GM19372 (cell line): ENCODE data around the gene TMEM156.
"Not testable (repeated sequence)": the region's sequence is repeated elsewhere in the genome, so short reads cannot be mapped to it uniquely, and the experiment has no call there.

Experiments used
- ATAC-seq: cut with Tn5 transposase; IDR thresholded peaks from one replicate; pipeline ENCODE4 v1.9.1; 2021; ENCODE audit warnings: mild to moderate bottlenecking, low read depth, moderate library complexity; ENCODE audit not compliant: unreplicated experiment

TMEM156 gene

DNA sequence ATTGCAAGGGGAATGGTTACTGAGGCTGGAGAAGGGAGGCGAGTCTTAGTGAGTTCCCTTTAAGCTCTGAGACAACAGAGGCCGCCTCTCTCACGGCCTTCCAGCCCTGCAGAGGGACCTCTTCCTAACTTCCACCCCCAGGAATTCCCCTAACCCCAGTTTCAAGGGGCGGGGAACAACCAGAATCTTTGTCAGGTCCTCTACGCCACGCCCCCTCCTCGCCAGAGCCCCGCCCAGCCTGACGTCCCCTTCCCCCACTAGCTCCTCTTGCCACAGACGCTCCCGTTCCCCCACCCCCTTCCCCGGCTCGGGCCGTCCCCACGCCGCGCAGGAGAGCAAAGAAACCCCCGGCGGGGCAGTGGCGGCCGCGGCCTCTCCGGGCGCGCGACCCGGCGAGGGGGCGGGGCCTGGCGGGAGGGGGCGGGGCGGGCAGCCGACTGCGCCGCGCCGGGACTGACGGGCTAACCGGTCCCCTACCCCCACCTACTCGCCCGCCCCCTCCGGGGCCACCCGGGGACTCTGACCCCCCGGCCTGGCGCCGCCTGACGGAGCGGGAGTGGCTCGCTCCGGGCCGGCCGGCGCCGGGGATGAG, 12.3 kb upstream of the TMEM156 start:
- ATAC-seq = peak; percentile 65

DNA sequence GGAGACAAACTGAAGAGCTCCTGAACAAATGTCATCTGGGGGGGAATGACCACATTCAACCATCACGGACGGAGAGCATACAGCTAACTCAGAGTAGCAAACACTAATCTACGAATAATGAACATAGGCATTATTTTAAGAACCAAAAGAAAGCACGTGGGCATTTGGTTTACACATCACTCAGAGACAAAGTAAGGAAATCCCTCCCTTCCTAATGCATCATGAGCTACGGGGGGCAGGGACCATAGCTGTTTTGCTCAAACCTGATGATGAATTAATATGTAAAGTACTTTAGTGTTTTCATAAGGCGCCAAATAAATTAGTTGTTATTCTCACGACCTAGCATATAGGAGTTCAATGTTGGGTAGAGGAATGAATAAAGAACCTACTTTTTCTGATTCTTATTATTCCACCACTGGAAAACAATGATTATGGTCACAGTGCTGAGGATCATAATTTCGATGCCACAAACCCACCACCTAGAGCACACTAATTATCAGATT, 11.7 kb upstream of the TMEM156 start:
- ATAC-seq = no peak

DNA sequence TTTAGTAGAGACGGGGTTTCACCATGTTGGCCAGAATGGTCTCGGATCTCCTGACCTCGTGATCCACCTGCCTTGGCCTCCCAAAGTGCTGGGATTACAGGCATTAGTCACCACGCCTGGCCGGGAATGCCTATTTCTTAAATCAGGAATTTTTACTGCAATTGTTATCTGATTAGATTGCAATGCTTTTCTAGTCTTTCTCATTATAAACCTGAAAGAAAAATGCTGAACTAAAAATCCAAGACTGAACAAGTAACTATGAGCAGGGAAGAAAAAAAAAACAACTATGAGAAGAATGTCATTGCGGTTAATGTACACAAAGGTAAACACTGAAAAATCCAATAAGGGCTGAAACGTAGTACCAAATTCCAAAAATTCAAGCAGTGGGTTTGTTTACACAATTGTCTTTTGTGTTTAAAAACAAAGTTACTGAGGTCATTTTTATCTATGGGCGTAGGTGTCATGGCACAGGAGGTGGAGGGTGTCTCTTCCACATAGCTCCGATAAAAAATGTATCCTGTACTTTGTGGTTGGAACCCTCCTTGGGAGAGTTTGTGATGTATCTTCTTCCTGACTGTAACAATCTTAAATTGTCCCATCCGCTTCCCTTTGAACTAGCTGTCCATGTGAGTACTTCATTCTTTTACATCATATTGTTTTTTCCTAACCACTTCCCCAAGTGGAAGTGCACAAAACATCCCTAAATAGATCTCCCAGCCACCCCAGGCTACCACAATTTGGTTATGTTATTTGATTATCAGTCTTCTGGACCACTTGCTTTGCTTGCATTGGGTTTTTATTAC, 11.1 kb upstream of the TMEM156 start:
- no peak for ATAC-seq

DNA sequence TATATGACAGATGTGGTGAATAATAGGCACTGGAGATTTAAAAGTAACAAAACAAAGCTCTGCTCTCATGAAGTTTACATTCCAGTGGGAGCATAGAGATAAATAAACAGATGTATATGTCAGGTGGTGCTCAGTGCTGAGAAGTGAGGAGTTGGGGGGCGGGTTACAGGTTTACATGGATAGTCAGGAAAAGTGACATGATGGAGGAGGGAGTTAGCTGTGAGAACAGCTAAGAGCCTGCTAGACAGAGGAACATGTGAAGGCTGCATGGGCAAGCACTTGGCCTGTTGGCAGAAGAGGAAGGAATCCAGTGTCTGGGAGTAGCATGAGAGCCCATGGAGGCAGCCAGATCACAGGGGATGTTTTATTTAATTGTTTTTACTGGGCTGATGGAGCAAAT, 10.2 kb upstream of the TMEM156 start:
- ATAC-seq = no peak

DNA sequence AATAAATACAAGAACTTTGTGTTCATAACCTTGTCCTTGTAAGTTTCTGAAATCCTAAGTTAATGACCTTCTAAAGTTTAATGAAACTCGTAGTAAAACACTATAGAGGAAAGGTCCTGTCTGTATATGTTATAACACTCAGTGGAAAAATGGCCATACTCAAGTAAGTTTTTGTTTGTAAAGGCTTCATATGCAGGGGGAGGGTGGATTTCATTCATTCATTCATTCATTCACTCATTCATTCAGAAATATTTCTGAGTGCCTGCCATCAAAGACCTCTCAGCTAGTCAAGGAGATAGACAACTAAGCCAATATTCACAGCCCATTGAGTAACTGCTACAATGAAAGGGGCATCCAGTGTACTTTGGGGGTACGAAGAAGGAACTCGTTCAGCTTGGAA, 6.9 kb upstream of the TMEM156 start:
- no peak for ATAC-seq

DNA sequence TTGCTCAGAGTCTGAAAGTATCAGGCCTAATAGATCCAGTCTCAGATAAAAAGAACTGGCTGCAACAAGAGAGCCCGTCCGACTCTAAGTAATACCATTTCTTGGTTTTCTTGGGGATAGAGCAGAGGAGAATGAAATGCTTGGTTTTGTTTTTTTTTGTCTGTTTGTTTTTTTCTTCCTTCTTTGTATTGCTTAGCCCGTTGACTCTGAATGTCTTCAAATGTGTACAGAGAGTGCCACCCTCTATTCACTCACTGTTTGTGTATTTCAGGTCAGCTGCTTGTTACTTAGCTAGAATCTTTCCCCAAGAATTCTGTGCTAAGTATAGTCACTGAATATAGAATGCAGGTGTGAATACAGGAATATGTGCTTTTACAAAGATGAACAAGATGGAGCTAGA, 5.7 kb upstream of the TMEM156 start:
- no peak for ATAC-seq

DNA sequence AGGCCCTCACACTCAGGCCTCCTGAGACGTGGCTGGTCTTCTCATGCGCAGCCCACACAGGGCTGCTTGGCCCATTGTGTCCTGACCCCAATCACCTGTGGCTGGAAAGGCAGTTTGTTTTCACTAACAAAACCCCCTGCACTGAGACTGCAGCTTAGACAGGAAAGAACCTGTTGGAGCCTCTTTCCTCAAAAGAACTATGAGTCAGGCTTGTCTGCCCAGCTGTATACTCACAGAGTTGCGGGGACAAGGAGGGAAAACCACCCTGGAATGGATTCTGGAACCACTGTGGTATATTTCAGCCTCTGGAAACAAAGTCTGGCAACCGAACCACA, 5.2 kb upstream of the TMEM156 start:
- no peak for ATAC-seq

DNA sequence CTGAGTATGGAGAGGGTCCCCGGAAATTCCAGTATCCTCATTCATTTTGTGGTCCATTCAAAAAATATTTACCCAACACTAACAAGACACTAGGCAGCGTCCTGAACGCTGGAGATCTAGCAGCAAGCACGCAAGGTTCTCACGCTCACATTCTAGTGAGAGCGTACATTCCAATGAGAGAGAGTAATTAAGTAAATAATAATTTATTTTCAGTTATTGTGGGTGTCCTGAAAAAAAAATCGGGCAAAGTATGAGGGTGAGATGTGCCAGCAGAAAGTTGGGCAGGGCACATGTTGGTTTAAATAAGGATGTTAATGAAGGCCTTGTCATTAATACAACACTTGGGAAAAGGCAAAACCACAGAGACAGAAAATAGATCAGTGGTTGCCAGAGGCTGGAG, 4.0 kb upstream of the TMEM156 start:
- no peak for ATAC-seq

DNA sequence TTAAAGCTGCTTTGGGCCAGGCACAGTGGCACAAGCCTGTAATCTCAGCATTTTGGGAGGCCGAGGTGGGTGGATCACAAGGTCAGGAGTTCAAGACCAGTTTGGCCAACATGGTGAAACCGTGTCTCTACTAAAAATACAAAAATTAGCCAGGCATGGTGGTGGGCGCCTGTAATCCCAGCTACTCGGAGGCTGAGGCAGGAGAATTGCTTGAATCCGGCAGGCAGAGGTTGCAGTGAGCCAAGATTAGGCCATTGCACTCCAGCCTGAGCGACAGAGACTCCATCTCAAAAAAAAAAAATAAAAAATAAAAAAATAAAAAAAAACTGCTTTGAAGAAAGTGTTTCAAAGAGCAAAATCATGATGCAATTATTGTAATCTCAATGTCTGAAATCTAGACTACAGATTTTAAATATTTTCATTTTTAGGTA, 604 bp downstream of the TMEM156 start:
- ATAC-seq = not testable (repeated sequence)

DNA sequence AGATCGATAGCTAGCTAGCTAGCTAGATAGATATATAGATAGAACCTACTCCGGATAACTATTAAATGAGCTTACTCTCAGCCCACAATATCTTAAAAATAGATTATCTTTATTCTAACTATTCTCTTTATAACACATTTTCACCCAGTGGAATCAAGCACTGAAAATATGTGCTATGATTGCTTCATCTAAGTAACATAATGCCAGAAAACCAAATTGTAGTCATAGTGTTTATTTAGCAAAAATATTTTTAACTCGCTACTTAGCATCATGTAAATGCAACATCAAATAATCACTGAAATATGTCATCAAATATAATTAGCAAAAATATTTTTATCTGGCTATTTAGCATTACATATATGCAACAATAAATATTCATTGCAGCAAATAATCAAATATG, 1.5 kb downstream of the TMEM156 start:
- peak; percentile 10 for ATAC-seq

DNA sequence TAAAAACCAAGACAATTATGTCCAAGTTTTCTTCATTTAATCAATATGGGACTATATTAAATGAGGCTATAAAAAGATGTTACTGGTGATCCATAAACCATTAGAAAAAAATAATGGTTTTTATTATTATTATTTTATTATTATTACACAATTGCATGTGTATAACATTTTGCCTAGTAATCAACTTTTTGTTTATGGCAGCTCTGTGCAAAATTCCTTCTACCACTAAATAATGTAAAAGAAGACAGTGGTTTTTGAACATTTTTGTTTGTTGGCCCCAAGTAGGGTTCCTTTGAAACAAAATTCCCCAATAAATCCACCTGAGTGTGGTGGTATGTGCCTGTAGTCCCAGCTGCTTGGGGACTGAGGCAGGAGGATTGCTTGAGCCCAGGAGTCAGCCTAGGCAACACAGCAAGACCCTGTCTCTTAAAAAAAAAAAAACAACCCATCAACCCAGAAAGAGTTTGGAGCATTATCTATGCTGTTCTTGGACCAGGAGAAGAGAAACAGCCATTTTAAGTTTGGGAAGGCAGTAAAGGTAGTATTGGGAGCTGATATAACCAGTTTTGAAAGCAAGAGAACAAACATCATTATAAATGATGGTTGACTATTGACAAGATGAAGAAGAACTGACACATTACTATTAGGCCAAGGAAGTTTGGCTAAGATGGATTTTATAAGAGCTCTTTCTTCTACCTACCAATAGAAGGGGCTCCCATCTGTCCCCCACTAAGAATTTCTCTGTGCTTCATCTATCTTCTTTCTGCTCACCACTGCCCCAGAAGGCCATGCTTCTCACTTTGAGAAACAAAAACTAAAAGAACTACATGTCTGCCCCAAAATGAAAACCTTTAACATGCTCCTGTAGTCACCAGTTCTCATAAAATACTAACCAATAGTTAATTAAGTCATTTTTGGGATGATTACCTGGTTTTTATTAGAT, 2.2 kb downstream of the TMEM156 start:
- ATAC-seq = peak; percentile 39

DNA sequence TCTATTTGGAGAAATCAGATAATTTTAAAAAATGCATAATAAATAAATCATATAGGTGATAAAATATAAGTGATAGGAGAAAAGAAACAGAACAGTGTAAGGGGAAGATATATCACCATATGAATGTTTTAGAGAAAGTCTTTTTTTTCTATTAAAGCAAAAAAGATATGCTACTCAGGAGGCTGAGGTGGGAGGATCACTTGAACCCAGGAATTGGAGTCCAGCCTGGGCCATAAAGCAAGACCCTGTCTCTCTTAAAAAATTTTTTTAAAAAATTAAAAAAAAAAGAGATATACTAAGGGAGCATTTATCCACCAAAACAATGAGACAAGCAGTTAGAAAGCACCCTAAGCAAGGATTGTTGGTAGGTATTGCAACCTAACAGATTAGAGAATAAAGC, 6.1 kb downstream of the TMEM156 start:
- no peak for ATAC-seq

DNA sequence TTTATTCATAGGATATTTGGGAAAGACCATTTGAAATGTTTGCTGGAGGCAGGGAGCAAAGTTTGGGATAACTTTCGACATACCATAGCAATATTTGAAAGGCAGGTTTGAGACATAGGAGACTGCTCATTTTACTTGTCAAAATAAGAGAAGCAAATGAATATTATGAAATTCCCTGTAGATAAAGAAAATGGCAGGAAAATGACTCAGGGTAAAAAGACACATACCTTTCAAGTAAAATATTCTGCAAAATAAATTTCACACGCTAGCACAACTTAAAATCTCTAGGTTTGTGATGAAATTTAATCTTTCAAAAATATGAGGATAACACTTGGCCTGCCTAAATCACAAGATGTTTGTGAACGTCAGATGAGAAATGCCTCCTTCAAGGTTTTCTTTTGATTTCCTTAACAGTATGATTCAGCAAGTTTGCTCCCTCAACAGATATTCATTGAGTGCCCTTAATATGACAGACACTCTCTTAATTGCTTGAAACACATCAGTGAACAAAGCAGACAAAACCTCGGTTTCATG, 6.6 kb downstream of the TMEM156 start:
- no peak for ATAC-seq

DNA sequence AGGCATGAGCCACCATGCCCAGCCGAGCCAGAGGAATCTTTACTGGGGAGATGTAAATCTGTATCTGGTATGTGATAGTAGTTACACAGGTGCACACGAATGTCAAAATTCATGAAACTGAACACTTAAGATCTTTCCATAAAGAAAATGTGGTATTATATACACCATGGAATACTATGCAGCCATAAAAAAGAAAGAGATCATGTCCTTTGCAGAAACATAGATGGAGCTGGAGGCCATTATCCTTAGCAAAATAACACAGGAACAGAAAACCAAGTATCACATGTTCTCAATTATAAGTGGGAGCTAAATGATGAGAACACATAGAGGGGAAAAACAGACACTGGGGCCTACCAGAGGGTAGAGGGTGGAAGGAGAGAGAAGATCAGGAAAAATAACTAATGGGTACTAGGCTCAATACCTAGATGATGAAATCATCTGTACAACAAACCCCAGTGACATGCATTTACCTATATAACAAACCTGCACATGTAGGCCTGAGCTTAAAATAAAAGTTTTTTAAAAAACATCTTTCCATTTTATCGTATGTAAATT, 7.8 kb downstream of the TMEM156 start:
- ATAC-seq = no peak

DNA sequence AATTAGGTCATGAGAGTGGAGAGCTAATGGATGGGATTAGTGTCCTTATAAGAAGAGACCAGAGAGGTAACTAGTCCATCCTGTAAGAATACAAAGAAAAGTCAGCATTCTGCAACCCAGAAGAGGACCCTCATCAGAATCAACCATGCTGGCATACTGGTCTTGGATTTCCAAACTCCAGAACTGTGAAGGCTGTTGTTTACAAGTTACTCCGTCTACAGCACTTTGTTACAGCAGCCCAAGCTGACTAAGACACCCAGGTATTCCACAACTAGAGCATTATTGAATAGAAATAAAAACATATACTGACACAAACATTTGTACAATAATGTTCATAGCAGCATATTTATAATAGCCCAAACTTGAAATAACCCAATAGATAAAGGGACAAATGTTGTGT, 9.2 kb downstream of the TMEM156 start:
- no peak for ATAC-seq

DNA sequence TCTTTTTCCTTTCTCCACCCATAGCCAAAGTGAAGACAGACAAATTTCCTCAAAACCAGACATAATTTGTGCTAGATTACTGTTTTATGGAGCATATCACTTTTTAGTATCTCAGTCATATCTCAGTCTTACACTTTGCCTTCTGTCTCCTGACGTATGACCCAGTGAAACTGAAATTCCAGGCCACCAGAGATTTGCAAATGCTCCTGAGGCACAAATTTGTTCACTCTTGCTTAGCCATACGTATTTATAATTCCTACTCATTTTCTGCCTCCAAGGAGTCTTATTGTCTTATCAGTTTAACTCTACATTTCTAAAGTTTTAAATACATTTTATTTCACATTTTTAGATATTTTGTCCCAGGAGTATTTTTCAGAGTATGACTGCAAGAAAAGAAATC, 10.0 kb downstream of the TMEM156 start:
- no peak for ATAC-seq

DNA sequence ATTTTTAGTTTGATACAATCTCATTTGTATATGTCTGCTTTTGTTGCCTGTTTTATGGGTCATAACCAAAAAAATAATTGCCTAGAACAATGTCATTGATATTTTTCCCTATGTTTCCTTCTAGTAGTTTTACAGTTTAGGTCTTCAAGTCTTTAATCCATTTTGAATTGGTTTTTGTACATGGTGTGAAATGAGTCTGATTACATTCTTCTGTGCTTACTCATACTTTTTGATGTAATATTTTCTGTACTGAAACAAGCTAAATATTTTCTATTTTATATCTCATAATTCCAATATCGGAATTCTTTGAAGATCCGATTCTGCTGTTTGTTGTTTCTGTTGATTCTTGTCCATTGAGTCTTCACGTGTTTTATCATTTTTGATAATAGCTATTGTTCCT, 10.6 kb downstream of the TMEM156 start:
- no peak for ATAC-seq

DNA sequence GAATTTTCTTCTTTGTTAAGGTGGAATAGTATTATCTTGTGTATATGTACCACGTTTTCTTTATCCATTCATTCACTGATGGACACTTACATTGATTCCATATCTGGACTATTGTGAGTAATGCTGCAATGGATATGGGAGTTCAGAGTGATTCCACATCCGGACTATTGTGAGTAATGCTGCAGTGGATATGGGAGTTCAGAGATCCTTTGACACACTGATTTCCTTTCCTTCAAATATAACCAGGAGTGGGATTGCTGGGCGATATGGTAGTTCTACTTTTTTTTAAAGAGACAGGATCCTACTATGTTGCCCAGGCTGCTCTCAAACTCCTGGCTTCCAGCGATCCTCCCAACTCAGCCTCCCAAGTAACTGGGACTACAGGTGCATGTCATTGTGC, 12.1 kb downstream of the TMEM156 start:
- ATAC-seq = no peak

DNA sequence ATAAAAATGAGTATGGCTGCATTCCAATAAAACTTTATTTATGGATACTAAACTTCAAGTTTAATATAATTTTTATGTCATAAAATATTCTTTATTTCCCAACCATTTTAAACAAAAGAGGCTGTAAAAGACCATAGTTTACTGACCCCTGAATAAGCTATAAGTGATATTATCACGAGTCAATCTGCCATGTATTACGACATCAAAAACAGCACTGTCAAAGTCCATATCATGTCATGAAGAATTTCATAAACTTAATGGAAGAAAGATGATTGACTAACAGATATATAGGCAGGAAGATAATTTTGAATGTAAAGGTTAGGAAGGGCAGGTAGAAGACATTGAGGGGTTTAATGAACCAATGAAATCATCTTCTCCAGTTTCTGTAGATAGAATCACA, 18.2 kb downstream of the TMEM156 start:
- no peak for ATAC-seq

DNA sequence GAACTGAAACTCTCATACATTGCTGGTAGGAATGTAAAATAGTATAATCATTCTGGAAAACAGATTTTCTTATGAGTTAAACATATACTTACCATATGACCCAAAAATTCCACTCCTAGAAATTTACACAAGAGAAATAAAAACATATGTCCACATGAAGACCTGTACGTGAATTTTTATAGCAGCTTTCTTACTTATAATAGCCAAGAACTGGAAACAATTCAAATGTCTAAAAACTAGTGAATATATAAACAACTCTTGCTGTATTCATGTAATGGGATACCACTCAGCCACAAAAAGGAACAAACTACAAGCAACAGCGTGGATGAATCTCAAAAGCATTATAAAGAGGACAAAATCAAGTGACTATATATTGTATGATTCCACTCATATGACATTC, 27.5 kb downstream of the TMEM156 start:
- ATAC-seq = no peak

DNA sequence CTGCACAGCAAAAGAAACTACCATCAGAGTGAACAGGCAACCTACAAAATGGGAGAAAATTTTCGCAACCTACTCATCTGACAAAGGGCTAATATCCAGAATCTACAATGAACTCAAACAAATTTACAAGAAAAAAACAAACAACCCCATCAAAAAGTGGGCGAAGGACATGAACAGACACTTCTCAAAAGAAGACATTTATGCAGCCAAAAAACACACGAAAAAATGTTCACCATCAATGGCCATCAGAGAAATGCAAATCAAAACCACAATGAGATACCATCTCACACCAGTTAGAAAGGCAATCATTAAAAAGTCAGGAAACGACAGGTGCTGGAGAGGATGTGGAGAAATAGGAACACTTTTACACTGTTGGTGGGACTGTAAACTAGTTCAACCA, 30.2 kb downstream of the TMEM156 start:
- ATAC-seq = not testable (repeated sequence)
